Measurements from ENCODE around the gene MYO1B. TPM values are rescaled to one million over a fixed set of nuclear protein-coding genes. Genes with fewer than 3 reads are reported as not detected.
A peak's percentile ranks its signal among the peaks of the same experiment; 100 is the strongest.

Gene MYO1B
- total RNA-seq (64.8 TPM), polyA plus RNA-seq (ENCODE audit: insufficient read depth, low read depth, low replicate concordance) (24.5 TPM)
- long read RNA-seq, donor 1, full-length matches to known transcripts, result 5 of 13 reads
- long read RNA-seq, donor 1, partial matches to known transcripts, result 8 of 13 reads
- long read RNA-seq, donor 1, other reads (novel, unspliced or antisense), result 0 of 13 reads
- long read RNA-seq, donor 2, full-length matches to known transcripts, result 11 of 11 reads
- long read RNA-seq, donor 2, partial matches to known transcripts, result 0 of 11 reads
- long read RNA-seq, donor 2, other reads (novel, unspliced or antisense), result 0 of 11 reads
- long read RNA-seq, donor 3, full-length matches to known transcripts, result 11 of 11 reads
- long read RNA-seq, donor 3, partial matches to known transcripts, result 0 of 11 reads
- long read RNA-seq, donor 3, other reads (novel, unspliced or antisense), result 0 of 11 reads
- long read RNA-seq, donor 4, full-length matches to known transcripts, result 3 of 14 reads
- long read RNA-seq, donor 4, partial matches to known transcripts, result 11 of 14 reads
- long read RNA-seq, donor 4, other reads (novel, unspliced or antisense), result 0 of 14 reads
- long read RNA-seq, donor 5, partial matches to known transcripts, result 0 of 1 reads
- long read RNA-seq, donor 5, other reads (novel, unspliced or antisense), result 0 of 1 reads
- long read RNA-seq, donor 6, full-length matches to known transcripts, result 2 of 16 reads
- long read RNA-seq, donor 6, partial matches to known transcripts, result 14 of 16 reads
- long read RNA-seq, donor 6, other reads (novel, unspliced or antisense), result 0 of 16 reads
- long read RNA-seq, donor 7, full-length matches to known transcripts, result 12 of 32 reads
- long read RNA-seq, donor 7, partial matches to known transcripts, result 12 of 32 reads
- long read RNA-seq, donor 7, other reads (novel, unspliced or antisense), result 8 of 32 reads
- long read RNA-seq, donor 8, full-length matches to known transcripts, result 4 of 28 reads
- long read RNA-seq, donor 8, partial matches to known transcripts, result 24 of 28 reads
- long read RNA-seq, donor 8, other reads (novel, unspliced or antisense), result 0 of 28 reads
- long read RNA-seq, donor 9, full-length matches to known transcripts, result 4 of 4 reads
- long read RNA-seq, donor 9, partial matches to known transcripts, result 0 of 4 reads
- long read RNA-seq, donor 9, other reads (novel, unspliced or antisense), result 0 of 4 reads
- long read RNA-seq, donor 10, full-length matches to known transcripts, result 4 of 4 reads
- long read RNA-seq, donor 10, partial matches to known transcripts, result 0 of 4 reads
- long read RNA-seq, donor 10, other reads (novel, unspliced or antisense), result 0 of 4 reads

DNA sequence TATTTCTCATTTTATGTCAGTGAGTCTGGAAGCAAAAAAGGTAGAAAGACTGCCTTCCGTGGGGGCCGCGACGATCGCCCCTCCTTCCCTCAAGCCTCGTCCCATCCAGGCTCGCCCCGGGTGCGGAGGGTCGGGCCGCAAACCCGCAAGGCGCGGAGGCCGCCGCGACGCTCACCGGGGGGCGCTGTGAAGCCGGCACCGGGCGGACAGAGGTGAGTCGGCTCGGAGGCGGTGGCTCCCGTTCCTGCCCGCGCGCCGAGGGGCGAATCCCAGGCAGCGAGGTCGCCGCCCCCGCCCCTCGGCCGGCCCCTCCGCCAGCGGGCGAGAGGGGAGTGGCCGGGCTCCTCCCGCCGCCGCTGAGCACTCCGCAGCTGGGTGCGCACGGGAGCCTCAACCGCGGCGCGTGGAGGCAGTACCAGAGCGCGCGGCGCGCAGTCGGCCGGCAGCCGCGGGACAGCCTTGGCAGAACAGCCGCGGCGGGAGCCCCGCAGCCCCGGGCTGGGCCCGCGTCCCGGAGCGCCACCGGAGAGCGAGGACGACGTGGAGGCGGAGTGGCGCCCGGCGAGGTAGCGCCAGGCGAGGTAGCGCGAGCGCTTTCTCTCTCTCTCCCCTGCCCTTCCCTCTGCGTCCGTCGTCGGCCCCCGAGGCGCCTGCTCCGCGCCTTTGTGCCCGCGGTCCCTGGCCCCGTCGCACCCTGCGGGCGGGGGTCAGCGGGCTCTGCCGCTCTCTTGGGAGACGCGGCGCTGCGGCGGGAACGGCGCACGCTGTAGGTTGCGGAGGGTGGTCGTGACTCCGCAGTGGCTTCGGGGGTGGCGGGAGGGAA, at the start of gene MYO1B:
Gene MYO1B (plus strand): TSS at position 359 of the 823 bp plus-strand sequence. CDS start 31,492 bp downstream, outside the sequence.
- peak; percentile 88 to 94 (median 90) for DNase-seq
- H3K27ac ChIP-seq (ENCODE audit: low read depth in 2 of 2, low read length in 2 of 2), result peak within 1 kb of the TSS; percentile 83 to 88
- TF ChIP-seq, protein P1, sequence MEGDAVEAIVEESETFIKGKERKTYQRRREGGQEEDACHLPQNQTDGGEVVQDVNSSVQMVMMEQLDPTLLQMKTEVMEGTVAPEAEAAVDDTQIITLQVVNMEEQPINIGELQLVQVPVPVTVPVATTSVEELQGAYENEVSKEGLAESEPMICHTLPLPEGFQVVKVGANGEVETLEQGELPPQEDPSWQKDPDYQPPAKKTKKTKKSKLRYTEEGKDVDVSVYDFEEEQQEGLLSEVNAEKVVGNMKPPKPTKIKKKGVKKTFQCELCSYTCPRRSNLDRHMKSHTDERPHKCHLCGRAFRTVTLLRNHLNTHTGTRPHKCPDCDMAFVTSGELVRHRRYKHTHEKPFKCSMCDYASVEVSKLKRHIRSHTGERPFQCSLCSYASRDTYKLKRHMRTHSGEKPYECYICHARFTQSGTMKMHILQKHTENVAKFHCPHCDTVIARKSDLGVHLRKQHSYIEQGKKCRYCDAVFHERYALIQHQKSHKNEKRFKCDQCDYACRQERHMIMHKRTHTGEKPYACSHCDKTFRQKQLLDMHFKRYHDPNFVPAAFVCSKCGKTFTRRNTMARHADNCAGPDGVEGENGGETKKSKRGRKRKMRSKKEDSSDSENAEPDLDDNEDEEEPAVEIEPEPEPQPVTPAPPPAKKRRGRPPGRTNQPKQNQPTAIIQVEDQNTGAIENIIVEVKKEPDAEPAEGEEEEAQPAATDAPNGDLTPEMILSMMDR (IDR thresholded peaks at IDR 0.05; ENCODE audit: borderline replicate concordance, extremely low read depth, insufficient read depth), result peak; percentile 64
- H3K4me1 ChIP-seq (ENCODE audit: control insufficient read depth in 2 of 3, insufficient read depth in 2 of 3, low read depth in 1 of 3, low read length in 3 of 3), result peaks cover 4 to 17% (median 7%) of the 10 kb centered on the region in 3 donors
- no peaks in the 10 kb centered on the region for H3K27me3 ChIP-seq (ENCODE audit: control insufficient read depth, insufficient read depth, low read length)
- H3K4me3 ChIP-seq (ENCODE audit: low read length in 3 of 3), result peak within 1 kb of the TSS; percentile 74 to 82 (median 76)
- FAIRE-seq, result no peak
- no peaks in the 10 kb centered on the region for H3K9me3 ChIP-seq (ENCODE audit: control insufficient read depth in 2 of 3, insufficient read depth in 1 of 3, low read length in 3 of 3)
- peak within 1 kb of the TSS; percentile 44 to 74 (median 67) for H3K9ac ChIP-seq (ENCODE audit: low read length in 3 of 3)
- H3K36me3 ChIP-seq (ENCODE audit: control insufficient read depth in 2 of 3, insufficient read depth in 3 of 3, low read length in 3 of 3), result no peaks in the 10 kb centered on the region
- intact Hi-C loops (cut with DNase I), result no loop called here

DNA sequence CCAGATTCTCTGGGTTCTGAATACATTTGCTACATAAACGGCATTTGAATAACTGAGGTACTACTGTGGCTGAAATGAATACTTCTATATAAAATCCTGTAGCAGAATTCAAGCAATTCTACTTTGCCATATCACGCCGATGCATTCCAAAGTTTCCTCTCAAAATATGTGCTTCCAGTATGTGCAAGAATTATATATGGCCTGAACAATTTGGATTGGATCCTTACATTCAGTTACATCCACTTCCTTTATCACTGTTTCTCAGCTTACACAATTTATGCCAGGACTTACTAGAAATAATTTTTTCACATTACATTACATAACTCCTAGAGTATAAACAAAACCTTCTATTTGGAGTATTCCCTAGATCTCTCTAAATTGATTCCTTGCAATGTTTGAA, 48.1 kb upstream of the MYO1B start:
- TF ChIP-seq, protein P1 (IDR thresholded peaks at IDR 0.05; ENCODE audit: borderline replicate concordance, extremely low read depth, insufficient read depth), result no peak
- H3K27me3 ChIP-seq (ENCODE audit: control insufficient read depth, insufficient read depth, low read length), result no peaks in the 10 kb centered on the region
- no peak overlapping the region for H3K9ac ChIP-seq (ENCODE audit: low read length in 3 of 3)
- H3K27ac ChIP-seq (ENCODE audit: low read depth in 2 of 2, low read length in 2 of 2), result no peak overlapping the region
- FAIRE-seq, result no peak
- intact Hi-C loops (cut with DNase I), result no loop called here
- H3K4me3 ChIP-seq (ENCODE audit: low read length in 3 of 3), result no peak overlapping the region
- no peaks in the 10 kb centered on the region for H3K4me1 ChIP-seq (ENCODE audit: control insufficient read depth in 2 of 3, insufficient read depth in 2 of 3, low read depth in 1 of 3, low read length in 3 of 3)
- H3K36me3 ChIP-seq (ENCODE audit: control insufficient read depth in 2 of 3, insufficient read depth in 3 of 3, low read length in 3 of 3), result no peaks in the 10 kb centered on the region
- no peak for DNase-seq
- no peaks in the 10 kb centered on the region for H3K9me3 ChIP-seq (ENCODE audit: control insufficient read depth in 2 of 3, insufficient read depth in 1 of 3, low read length in 3 of 3)

DNA sequence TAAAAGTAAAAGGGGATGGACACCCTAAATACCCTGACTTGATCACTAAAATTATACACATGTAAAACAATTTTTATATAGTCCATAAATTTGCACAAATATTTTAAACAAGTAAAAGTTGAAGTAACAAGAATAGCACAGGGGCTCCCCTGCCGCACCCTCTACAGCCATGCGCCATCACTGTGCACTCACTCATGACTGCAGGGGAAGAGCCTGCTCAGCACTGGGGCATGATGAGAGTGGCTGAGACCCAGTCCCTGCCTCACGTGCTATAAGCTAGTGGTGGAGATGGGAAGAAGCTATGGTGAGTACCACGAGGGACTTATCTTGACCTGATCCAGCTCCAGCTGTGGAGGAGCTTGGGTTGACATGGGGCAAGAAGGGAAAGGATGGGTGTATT, 46.9 kb upstream of the MYO1B start:
- DNase-seq, result no peak
- TF ChIP-seq, protein P1 (IDR thresholded peaks at IDR 0.05; ENCODE audit: borderline replicate concordance, extremely low read depth, insufficient read depth), result no peak
- no peaks in the 10 kb centered on the region for H3K36me3 ChIP-seq (ENCODE audit: control insufficient read depth in 2 of 3, insufficient read depth in 3 of 3, low read length in 3 of 3)
- no peak overlapping the region for H3K4me3 ChIP-seq (ENCODE audit: low read length in 3 of 3)
- no peaks in the 10 kb centered on the region for H3K4me1 ChIP-seq (ENCODE audit: control insufficient read depth in 2 of 3, insufficient read depth in 2 of 3, low read depth in 1 of 3, low read length in 3 of 3)
- H3K27me3 ChIP-seq (ENCODE audit: control insufficient read depth, insufficient read depth, low read length), result no peaks in the 10 kb centered on the region
- no peak overlapping the region for H3K27ac ChIP-seq (ENCODE audit: low read depth in 2 of 2, low read length in 2 of 2)
- intact Hi-C loops (cut with DNase I), result no loop called here
- H3K9me3 ChIP-seq (ENCODE audit: control insufficient read depth in 2 of 3, insufficient read depth in 1 of 3, low read length in 3 of 3), result peaks cover 0 to 3% (median 0%) of the 10 kb centered on the region in 3 donors
- FAIRE-seq, result no peak
- H3K9ac ChIP-seq (ENCODE audit: low read length in 3 of 3), result no peak overlapping the region
